ENCODE measurements around the gene KDM4C.

DNA sequence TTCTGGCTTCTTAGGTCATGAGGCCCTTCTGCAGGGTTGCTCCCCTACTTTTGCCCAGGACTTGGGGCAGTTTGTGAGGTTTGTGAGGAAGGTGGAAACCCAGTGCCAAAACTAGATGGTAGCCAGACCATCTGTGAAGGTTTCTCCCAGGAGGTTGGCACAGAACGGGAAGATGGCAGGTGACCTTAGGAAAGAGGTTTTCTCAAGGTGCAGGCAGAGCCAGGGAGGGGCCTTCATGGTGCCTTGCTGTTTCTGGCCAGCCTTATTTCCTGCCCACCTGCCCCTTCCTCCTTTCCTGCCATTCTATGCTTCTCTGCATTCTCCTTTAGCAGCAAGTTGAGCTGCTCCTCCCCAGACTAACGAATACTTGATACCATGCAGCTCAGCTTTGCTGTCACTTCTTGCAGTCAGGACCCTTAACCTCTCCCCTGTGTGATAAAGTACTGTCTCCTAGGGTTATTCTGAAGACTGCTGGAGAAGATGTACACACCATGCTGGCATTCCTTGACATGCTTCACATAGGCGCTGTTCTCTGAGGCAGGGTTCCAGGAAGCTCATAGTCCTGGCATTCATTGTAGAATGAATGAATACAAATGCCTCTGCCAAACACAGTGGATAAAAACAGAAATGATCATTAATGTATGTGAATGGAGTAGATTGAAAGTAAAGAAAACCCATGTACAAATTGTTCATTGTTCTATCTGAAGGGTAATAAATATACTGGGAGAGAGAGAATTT is 154.3 kb downstream of the KDM4C start:
- TF ChIP-seq TAF1 (IDR thresholded peaks at IDR 0.05; ENCODE audit: low read depth, low read length), result no peak
- TF ChIP-seq MAFK (IDR thresholded peaks at IDR 0.05; ENCODE audit: low read depth, low read length), result no peak
- TF ChIP-seq SIX5 (IDR thresholded peaks at IDR 0.05; ENCODE audit: low read depth, low read length), result no peak
- no peak for TF ChIP-seq SUZ12 (IDR thresholded peaks at IDR 0.05; ENCODE audit: low read length)

All from H1 (cell line).